HEK293T (cell line): ENCODE measurements around the gene BAHD1.

ENCODE experiments used
- BHLHE40 ChIP-seq: fragments of 450-650 bp; IDR thresholded peaks from 2 replicates; pipeline ENCODE4 v1.6.1; 2016; ENCODE audit warnings: mild to moderate bottlenecking, moderate library complexity, borderline replicate concordance
- ELF4 ChIP-seq: fragments of 450-650 bp; IDR thresholded peaks from 2 replicates; pipeline ENCODE4 v1.6.1; 2017; ENCODE audit warnings: antibody characterized with exemption
- FOXM1 ChIP-seq: fragments of 450-650 bp; IDR thresholded peaks from 2 replicates; pipeline ENCODE4 v1.6.1; 2017; ENCODE audit warnings: mild to moderate bottlenecking, borderline replicate concordance
- LEF1 ChIP-seq: fragments of 450-650 bp; IDR thresholded peaks from 2 replicates; pipeline ENCODE4 v1.6.1; 2017; ENCODE audit warnings: mild to moderate bottlenecking, borderline replicate concordance
- TARDBP ChIP-seq: fragments of 450-650 bp; IDR thresholded peaks from 2 replicates; pipeline ENCODE4 v1.6.1; 2016
- ZNF384 ChIP-seq: fragments of 450-650 bp; IDR thresholded peaks from 2 replicates; pipeline ENCODE4 v1.6.1; 2016
- TF ChIP-seq, protein P1 (sequence below): fragments of 450-650 bp; IDR thresholded peaks from 2 replicates; pipeline ENCODE4 v1.6.1; 2016

DNA sequence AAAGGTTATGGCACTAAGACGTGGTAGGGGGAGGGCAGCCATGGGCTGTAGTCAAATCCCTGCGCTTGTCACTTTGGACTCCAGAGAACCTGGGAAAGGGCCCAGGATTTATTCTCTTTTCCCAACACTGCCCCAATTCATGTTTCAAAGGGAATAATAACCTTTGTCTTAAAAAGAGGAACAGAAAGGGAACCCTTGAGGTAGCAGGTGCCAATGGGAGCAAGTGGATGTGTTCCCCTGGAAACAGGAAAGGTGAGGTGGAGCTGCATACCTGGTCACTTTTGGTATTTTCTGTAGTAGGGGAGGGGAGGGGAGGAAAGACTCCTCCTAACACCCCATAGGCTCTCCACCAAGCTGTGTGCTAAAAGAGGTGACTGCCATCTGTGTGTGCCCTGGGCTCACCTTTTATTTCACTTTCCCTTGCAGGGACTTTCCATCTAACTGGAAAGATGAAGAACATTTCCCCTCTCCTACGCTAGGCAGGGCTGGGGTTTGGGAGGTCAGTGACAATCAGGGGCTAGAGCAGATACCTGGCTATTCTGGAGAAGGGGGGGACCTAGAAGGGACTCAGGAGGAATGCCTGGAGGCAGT is 23.9 kb downstream of the BAHD1 start:
- TF ChIP-seq ZNF384 (no peak), ELF4 (no peak), BHLHE40 (no peak), FOXM1 (no peak), LEF1 (no peak), TARDBP (no peak)
- TF ChIP-seq, protein P1, sequence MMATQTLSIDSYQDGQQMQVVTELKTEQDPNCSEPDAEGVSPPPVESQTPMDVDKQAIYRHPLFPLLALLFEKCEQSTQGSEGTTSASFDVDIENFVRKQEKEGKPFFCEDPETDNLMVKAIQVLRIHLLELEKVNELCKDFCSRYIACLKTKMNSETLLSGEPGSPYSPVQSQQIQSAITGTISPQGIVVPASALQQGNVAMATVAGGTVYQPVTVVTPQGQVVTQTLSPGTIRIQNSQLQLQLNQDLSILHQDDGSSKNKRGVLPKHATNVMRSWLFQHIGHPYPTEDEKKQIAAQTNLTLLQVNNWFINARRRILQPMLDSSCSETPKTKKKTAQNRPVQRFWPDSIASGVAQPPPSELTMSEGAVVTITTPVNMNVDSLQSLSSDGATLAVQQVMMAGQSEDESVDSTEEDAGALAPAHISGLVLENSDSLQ, result no peak
